HEK293 (cell line): ENCODE results near the gene TGFBI.
A peak's percentile ranks its signal among the peaks of the same experiment; 100 is the strongest.

ENCODE experiments used
- CTCF ChIA-PET: fragments of 350-600 bp; formaldehyde crosslinking; extraction: SDS; loops from one replicate; lab custom pipeline; 2021; ENCODE audit warnings: antibody characterized with exemption; lab: Yijun Ruan, JAX
- POLR2A ChIA-PET: fragments of 300-600 bp; formaldehyde crosslinking; extraction: SDS; loops from one replicate; lab custom pipeline; 2020; ENCODE audit warnings: antibody characterized with exemption, inconsistent platforms; lab: Yijun Ruan, JAX
- H3K27ac ChIP-seq: fragments of 200-500 bp; sonication (Bioruptor generic); 2 replicates; pipeline ENCODE4 v1.5.1; 2014; ENCODE audit warnings: low read depth, low read length, control low read depth, inconsistent platforms; ENCODE audit errors: extremely low read depth
- H3K36me3 ChIP-seq, 2 experiments: fragments of 200-500 bp in 1 of 2; sonication (Bioruptor generic) in 1 of 2; 1 replicate in 1 of 2; 2 replicates in 1 of 2; pipeline ENCODE4 v1.5.1; 2014 to 2017; ENCODE audit warnings: inconsistent platforms in 2 of 2, low read length in 2 of 2; ENCODE audit not compliant: control insufficient read depth in 2 of 2, insufficient read depth in 1 of 2
- H3K4me1 ChIP-seq: fragments of 200-500 bp; sonication (Bioruptor generic); 2 replicates; pipeline ENCODE4 v1.5.1; 2014; ENCODE audit warnings: mild to moderate bottlenecking, low read length, inconsistent platforms; ENCODE audit not compliant: control insufficient read depth, insufficient read depth
- H3K4me3 ChIP-seq: 2 replicates; pipeline ENCODE4 v1.5.1; 2011; ENCODE audit warnings: low read depth, mild to moderate bottlenecking, control low read depth, low read length, moderate library complexity
- H3K9me3 ChIP-seq: fragments of 200-500 bp; sonication (Bioruptor generic); 2 replicates; pipeline ENCODE4 v1.5.1; 2014; ENCODE audit warnings: low read depth, low read length, inconsistent platforms; ENCODE audit not compliant: control insufficient read depth, insufficient read depth
- GFI1B ChIP-seq: fragments of 450-650 bp; formaldehyde crosslinking; IDR thresholded peaks from 2 replicates; pipeline ENCODE4 v1.5.1; 2016; ENCODE audit warnings: missing biosample characterization, missing genetic modification characterization
- GLI4 ChIP-seq: fragments of 450-650 bp; formaldehyde crosslinking; IDR thresholded peaks from 2 replicates; pipeline ENCODE4 v1.5.1; 2016; ENCODE audit warnings: missing biosample characterization, missing genetic modification characterization
- IKZF3 ChIP-seq: fragments of 450-650 bp; IDR thresholded peaks from 2 replicates; pipeline ENCODE4 v1.5.0; 2018; ENCODE audit warnings: missing biosample characterization, mild to moderate bottlenecking, missing genetic modification characterization, moderate library complexity
- MEIS1 ChIP-seq: sonication (generic); formaldehyde crosslinking; IDR thresholded peaks from 2 replicates; pipeline ENCODE4 v1.8.1; 2022; ENCODE audit warnings: missing genetic modification reagents, mild to moderate bottlenecking, borderline replicate concordance
- SALL2 ChIP-seq: fragments of 450-650 bp; formaldehyde crosslinking; IDR thresholded peaks from 2 replicates; pipeline ENCODE4 v1.5.0; 2017; ENCODE audit warnings: missing biosample characterization, mild to moderate bottlenecking, missing genetic modification characterization, borderline replicate concordance
- SCRT1 ChIP-seq: fragments of 450-650 bp; formaldehyde crosslinking; IDR thresholded peaks from 2 replicates; pipeline ENCODE4 v1.5.1; 2016; ENCODE audit warnings: missing biosample characterization, missing genetic modification characterization, borderline replicate concordance
- ZBTB17 ChIP-seq: fragments of 450-650 bp; formaldehyde crosslinking; IDR thresholded peaks from 2 replicates; pipeline ENCODE4 v1.5.1; 2016; ENCODE audit warnings: missing biosample characterization, missing genetic modification characterization
- ZBTB20 ChIP-seq: fragments of 450-650 bp; formaldehyde crosslinking; IDR thresholded peaks from 2 replicates; pipeline ENCODE4 v1.5.1; 2016; ENCODE audit warnings: missing biosample characterization, missing genetic modification characterization
- ZBTB48 ChIP-seq: fragments of 450-650 bp; formaldehyde crosslinking; IDR thresholded peaks from 2 replicates; pipeline ENCODE4 v1.5.1; 2016; ENCODE audit warnings: missing biosample characterization, missing genetic modification characterization
- ZBTB8A ChIP-seq: fragments of 450-650 bp; formaldehyde crosslinking; IDR thresholded peaks from 2 replicates; pipeline ENCODE4 v1.5.1; 2016; ENCODE audit warnings: missing biosample characterization, missing genetic modification characterization
- ZFP3 ChIP-seq: fragments of 450-650 bp; formaldehyde crosslinking; IDR thresholded peaks from 2 replicates; pipeline ENCODE4 v1.5.1; 2016; ENCODE audit warnings: low read depth, missing biosample characterization, missing genetic modification characterization
- ZFP37 ChIP-seq: fragments of 450-650 bp; formaldehyde crosslinking; IDR thresholded peaks from 2 replicates; pipeline ENCODE4 v1.5.1; 2016; ENCODE audit warnings: missing biosample characterization, missing genetic modification characterization
- ZFP41 ChIP-seq: fragments of 450-650 bp; formaldehyde crosslinking; IDR thresholded peaks from 2 replicates; pipeline ENCODE4 v1.5.1; 2016; ENCODE audit warnings: missing biosample characterization, missing genetic modification characterization, borderline replicate concordance
- ZNF121 ChIP-seq: fragments of 450-650 bp; formaldehyde crosslinking; IDR thresholded peaks from 2 replicates; pipeline ENCODE4 v1.5.1; 2016; ENCODE audit warnings: missing biosample characterization, missing genetic modification characterization
- ZNF184 ChIP-seq: fragments of 450-650 bp; IDR thresholded peaks from 2 replicates; pipeline ENCODE4 v1.5.1; 2018; ENCODE audit warnings: missing biosample characterization, mild to moderate bottlenecking, missing genetic modification characterization
- ZNF311 ChIP-seq: fragments of 450-650 bp; formaldehyde crosslinking; IDR thresholded peaks from 2 replicates; pipeline ENCODE4 v1.5.1; 2017; ENCODE audit warnings: missing biosample characterization, missing genetic modification characterization, borderline replicate concordance
- ZNF48 ChIP-seq: fragments of 450-650 bp; formaldehyde crosslinking; IDR thresholded peaks from 2 replicates; pipeline ENCODE4 v1.5.1; 2016; ENCODE audit warnings: missing biosample characterization, missing genetic modification characterization
- ZNF529 ChIP-seq: fragments of 450-650 bp; formaldehyde crosslinking; IDR thresholded peaks from 2 replicates; pipeline ENCODE4 v1.5.1; 2017; ENCODE audit warnings: missing genetic modification characterization, missing biosample characterization; ENCODE audit not compliant: insufficient replicate concordance
- ZNF558 ChIP-seq: fragments of 450-650 bp; formaldehyde crosslinking; IDR thresholded peaks from 2 replicates; pipeline ENCODE4 v1.5.1; 2016; ENCODE audit warnings: missing biosample characterization, missing genetic modification characterization
- ZNF561 ChIP-seq: fragments of 450-650 bp; IDR thresholded peaks from 2 replicates; pipeline ENCODE4 v1.5.1; 2018; ENCODE audit warnings: missing biosample characterization, missing genetic modification characterization, borderline replicate concordance
- ZNF585B ChIP-seq: fragments of 450-650 bp; formaldehyde crosslinking; IDR thresholded peaks from 2 replicates; pipeline ENCODE4 v1.5.1; 2016; ENCODE audit warnings: missing biosample characterization, missing genetic modification characterization
- ZNF610 ChIP-seq: fragments of 450-650 bp; formaldehyde crosslinking; IDR thresholded peaks from 2 replicates; pipeline ENCODE4 v1.5.1; 2016; ENCODE audit warnings: missing biosample characterization, missing genetic modification characterization, borderline replicate concordance
- ZNF629 ChIP-seq: fragments of 450-650 bp; formaldehyde crosslinking; IDR thresholded peaks from 2 replicates; pipeline ENCODE4 v1.5.1; 2017; ENCODE audit warnings: missing biosample characterization, missing genetic modification characterization
- ZNF639 ChIP-seq: fragments of 450-650 bp; formaldehyde crosslinking; IDR thresholded peaks from 2 replicates; pipeline ENCODE4 v1.5.1; 2016; ENCODE audit warnings: missing biosample characterization, missing genetic modification characterization
- ZNF660 ChIP-seq: fragments of 450-650 bp; IDR thresholded peaks from 2 replicates; pipeline ENCODE4 v1.5.1; 2018; ENCODE audit warnings: missing biosample characterization, mild to moderate bottlenecking, missing genetic modification characterization
- ZNF701 ChIP-seq: fragments of 450-650 bp; formaldehyde crosslinking; IDR thresholded peaks from 2 replicates; pipeline ENCODE4 v1.5.1; 2016; ENCODE audit warnings: missing biosample characterization, missing genetic modification characterization
- TF ChIP-seq, protein P1 (sequence below): fragments of 450-650 bp; formaldehyde crosslinking; IDR thresholded peaks from 2 replicates; pipeline ENCODE4 v1.5.1; 2016; ENCODE audit warnings: missing biosample characterization, missing genetic modification characterization
- TF ChIP-seq, protein P2 (sequence below): fragments of 450-650 bp; formaldehyde crosslinking; IDR thresholded peaks from 2 replicates; pipeline ENCODE4 v1.5.1; 2016; ENCODE audit warnings: missing biosample characterization, missing genetic modification characterization, borderline replicate concordance

TGFBI gene

DNA sequence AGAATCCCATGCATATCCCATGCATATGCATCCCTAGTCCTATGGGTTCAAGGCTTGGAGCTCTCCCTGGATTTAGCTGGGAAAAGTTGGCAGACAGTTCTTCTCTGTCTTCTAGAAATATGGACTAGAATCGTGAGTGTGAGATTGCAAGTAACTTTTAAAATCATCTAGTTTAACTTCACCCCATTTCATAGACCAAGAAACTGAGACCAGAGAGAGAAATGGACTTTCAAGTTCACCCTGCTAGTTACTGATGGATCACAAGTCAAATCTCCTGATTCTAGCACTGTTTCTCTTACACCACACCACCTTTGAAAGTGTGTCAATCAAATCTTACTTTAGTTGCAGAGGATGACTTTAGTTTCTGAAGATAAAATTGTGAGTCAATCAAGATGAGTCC lies 13.4 kb downstream of the TGFBI start:
- TF ChIP-seq, protein P1, sequence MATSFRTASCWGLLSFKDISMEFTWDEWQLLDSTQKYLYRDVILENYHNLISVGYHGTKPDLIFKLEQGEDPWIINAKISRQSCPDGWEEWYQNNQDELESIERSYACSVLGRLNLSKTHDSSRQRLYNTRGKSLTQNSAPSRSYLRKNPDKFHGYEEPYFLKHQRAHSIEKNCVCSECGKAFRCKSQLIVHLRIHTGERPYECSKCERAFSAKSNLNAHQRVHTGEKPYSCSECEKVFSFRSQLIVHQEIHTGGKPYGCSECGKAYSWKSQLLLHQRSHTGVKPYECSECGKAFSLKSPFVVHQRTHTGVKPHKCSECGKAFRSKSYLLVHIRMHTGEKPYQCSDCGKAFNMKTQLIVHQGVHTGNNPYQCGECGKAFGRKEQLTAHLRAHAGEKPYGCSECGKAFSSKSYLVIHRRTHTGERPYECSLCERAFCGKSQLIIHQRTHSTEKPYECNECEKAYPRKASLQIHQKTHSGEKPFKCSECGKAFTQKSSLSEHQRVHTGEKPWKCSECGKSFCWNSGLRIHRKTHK: no peak
- TF ChIP-seq ZNF184 (no peak), MEIS1 (CRISPR knock-in tag) (0 out of 2 replicates have a peak, but pooled peaks have one; percentile 24), ZNF311 (tag by site-specific recombination) (no peak), ZFP37 (no peak), ZFP3 (tag by site-specific recombination) (no peak)
- no peaks in the 10 kb centered on the region for H3K36me3 ChIP-seq
- no peak overlapping the region for H3K27ac ChIP-seq
- ChIA-PET CTCF (interaction anchor here (0.7 to 3.4 kb wide), 3 partner anchors 15 to 40 kb away, joined by 3 to 21 read pairs (median 3); no protein-coding TSS in a partner anchor), POLR2A (interaction anchor here (0.7 to 2.0 kb wide), 4 partner anchors 11 to 91 kb away, joined by 3 to 5 read pairs (median 3); partner anchors contain the start of gene SMAD5)
- H3K4me3 ChIP-seq: no peak overlapping the region
- H3K9me3 ChIP-seq: no peaks in the 10 kb centered on the region
- H3K4me1 ChIP-seq: peaks cover 10% of the 10 kb centered on the region

GRCh38 chr5:136042665-136043121 lies 13.9 kb downstream of the TGFBI start:
- Histone ChIP-seq H3K27ac (peak overlapping the region; percentile 17; the same call in 1 of the 2 replicates), H3K4me3 (no peak overlapping the region), H3K4me1 (peaks cover 5% of the 10 kb centered on the region), H3K9me3 (no peaks in the 10 kb centered on the region), H3K36me3 (no peaks in the 10 kb centered on the region)
- POLR2A ChIA-PET: interaction anchor here (0.7 to 2.0 kb wide), 3 partner anchors 11 to 90 kb away, joined by 3 to 5 read pairs (median 3); partner anchors contain the start of gene SMAD5
- CTCF ChIA-PET: interaction anchor here (0.7 to 3.4 kb wide), 2 partner anchors 15 to 16 kb away, joined by 3 to 21 read pairs; no protein-coding TSS in a partner anchor
- peak; percentile 52 for TF ChIP-seq ZNF629 (tag by site-specific recombination)
- no peak for TF ChIP-seq GFI1B (tag by site-specific recombination)
- no peak for TF ChIP-seq ZNF558 (tag by site-specific recombination)
- 0 out of 2 replicates have a peak, but pooled peaks have one; percentile 32 for TF ChIP-seq IKZF3 (tag by site-specific recombination)
- TF ChIP-seq ZNF660 (tag by site-specific recombination): peak; percentile 77; the same call in 1 of the 2 replicates
- TF ChIP-seq ZBTB8A: peak; percentile 89
- peak; percentile 49; the same call in 1 of the 2 replicates for TF ChIP-seq ZBTB17 (tag by site-specific recombination)
- TF ChIP-seq ZNF585B (tag by site-specific recombination): no peak
- no peak for TF ChIP-seq ZNF529
- TF ChIP-seq ZNF561 (tag by site-specific recombination): peak; percentile 49; the same call in 1 of the 2 replicates
- TF ChIP-seq ZNF701 (tag by site-specific recombination): no peak
- TF ChIP-seq ZNF121 (tag by site-specific recombination): no peak
- TF ChIP-seq ZNF639 (tag by site-specific recombination): no peak
- no peak for TF ChIP-seq ZNF48 (tag by site-specific recombination)
- peak; percentile 58 for TF ChIP-seq ZBTB20
- TF ChIP-seq, protein P2, sequence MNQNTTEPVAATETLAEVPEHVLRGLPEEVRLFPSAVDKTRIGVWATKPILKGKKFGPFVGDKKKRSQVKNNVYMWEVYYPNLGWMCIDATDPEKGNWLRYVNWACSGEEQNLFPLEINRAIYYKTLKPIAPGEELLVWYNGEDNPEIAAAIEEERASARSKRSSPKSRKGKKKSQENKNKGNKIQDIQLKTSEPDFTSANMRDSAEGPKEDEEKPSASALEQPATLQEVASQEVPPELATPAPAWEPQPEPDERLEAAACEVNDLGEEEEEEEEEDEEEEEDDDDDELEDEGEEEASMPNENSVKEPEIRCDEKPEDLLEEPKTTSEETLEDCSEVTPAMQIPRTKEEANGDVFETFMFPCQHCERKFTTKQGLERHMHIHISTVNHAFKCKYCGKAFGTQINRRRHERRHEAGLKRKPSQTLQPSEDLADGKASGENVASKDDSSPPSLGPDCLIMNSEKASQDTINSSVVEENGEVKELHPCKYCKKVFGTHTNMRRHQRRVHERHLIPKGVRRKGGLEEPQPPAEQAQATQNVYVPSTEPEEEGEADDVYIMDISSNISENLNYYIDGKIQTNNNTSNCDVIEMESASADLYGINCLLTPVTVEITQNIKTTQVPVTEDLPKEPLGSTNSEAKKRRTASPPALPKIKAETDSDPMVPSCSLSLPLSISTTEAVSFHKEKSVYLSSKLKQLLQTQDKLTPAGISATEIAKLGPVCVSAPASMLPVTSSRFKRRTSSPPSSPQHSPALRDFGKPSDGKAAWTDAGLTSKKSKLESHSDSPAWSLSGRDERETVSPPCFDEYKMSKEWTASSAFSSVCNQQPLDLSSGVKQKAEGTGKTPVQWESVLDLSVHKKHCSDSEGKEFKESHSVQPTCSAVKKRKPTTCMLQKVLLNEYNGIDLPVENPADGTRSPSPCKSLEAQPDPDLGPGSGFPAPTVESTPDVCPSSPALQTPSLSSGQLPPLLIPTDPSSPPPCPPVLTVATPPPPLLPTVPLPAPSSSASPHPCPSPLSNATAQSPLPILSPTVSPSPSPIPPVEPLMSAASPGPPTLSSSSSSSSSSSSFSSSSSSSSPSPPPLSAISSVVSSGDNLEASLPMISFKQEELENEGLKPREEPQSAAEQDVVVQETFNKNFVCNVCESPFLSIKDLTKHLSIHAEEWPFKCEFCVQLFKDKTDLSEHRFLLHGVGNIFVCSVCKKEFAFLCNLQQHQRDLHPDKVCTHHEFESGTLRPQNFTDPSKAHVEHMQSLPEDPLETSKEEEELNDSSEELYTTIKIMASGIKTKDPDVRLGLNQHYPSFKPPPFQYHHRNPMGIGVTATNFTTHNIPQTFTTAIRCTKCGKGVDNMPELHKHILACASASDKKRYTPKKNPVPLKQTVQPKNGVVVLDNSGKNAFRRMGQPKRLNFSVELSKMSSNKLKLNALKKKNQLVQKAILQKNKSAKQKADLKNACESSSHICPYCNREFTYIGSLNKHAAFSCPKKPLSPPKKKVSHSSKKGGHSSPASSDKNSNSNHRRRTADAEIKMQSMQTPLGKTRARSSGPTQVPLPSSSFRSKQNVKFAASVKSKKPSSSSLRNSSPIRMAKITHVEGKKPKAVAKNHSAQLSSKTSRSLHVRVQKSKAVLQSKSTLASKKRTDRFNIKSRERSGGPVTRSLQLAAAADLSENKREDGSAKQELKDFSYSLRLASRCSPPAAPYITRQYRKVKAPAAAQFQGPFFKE (tag by site-specific recombination): no peak
- no peak for TF ChIP-seq ZNF610 (tag by site-specific recombination)
- no peak for TF ChIP-seq SCRT1 (tag by site-specific recombination)
- TF ChIP-seq ZFP41 (tag by site-specific recombination): no peak
- TF ChIP-seq GLI4 (tag by site-specific recombination): no peak
- 0 out of 2 replicates have a peak, but pooled peaks have one; percentile 29 for TF ChIP-seq ZBTB48
- TF ChIP-seq SALL2 (tag by site-specific recombination): no peak
